Caki2 (cell line): ENCODE measurements around the gene CFAP47. TPM values are rescaled to one million over a fixed set of nuclear protein-coding genes. Genes with fewer than 3 reads are reported as not detected.
"Not testable (repeated sequence)": the region's sequence is repeated elsewhere in the genome, so short reads cannot be mapped to it uniquely, and the experiment has no call there.

Experiments
- DNase-seq: peaks from one replicate; pipeline ENCODE4 v3.0.0-alpha.2; 2015; ENCODE audit warnings: low read depth
- in situ Hi-C: cut with HindIII; loops from 2 replicates; pipeline ENCODE4 v1.10.0; 2016; ENCODE audit warnings: low sequenced_read_pairs, low pct_unique_long_range_greater_than_20kb, mixed read lengths
- total RNA-seq: library from RNA; depleted of rRNA; stranded (reverse); fragments of >200 nt; shearing (Covaris generic); gene quantifications from 2 replicates; pipeline ENCODE4 v1.2.3, GENCODE V29; 2014; ENCODE audit warnings: low replicate concordance; rRNA removed

Gene CFAP47
- total RNA-seq: 3.3 and 3.4 TPM in 2 replicates

GRCh38 chrX:35919536-35920309 lies at the start of gene CFAP47:
Gene CFAP47 (plus strand): TSS chrX:35919734. CDS start chrX:35919800, 66 bp downstream.
- peak; percentile 30 for DNase-seq
- in situ Hi-C loops: no loop called here

GRCh38 chrX:35880601-35881000 lies 38.9 kb upstream of the CFAP47 start:
- in situ Hi-C loops: no loop called here
- no peak for DNase-seq

- no peak for DNase-seq
- in situ Hi-C loops: no loop called here
These were observed 33.4 kb upstream of the CFAP47 start for GRCh38 chrX:35886135-35886534.

- DNase-seq: peak; percentile 72
- in situ Hi-C loops: no loop called here
These were observed 28.8 kb upstream of the CFAP47 start for GRCh38 chrX:35890699-35891098.

- in situ Hi-C loops, DNase-seq: not testable (repeated sequence)
These were observed 67.3 kb downstream of the CFAP47 start for GRCh38 chrX:35986816-35987215.

- no peak for DNase-seq
- in situ Hi-C loops: no loop called here
These were observed 87.7 kb downstream of the CFAP47 start for GRCh38 chrX:36007207-36007606.

- no peak for DNase-seq
- in situ Hi-C loops: no loop called here
These were observed 99.6 kb downstream of the CFAP47 start for GRCh38 chrX:36019125-36019524.

GRCh38 chrX:36035550-36035949 lies 116.0 kb downstream of the CFAP47 start:
- in situ Hi-C loops: no loop called here
- DNase-seq: no peak

- in situ Hi-C loops: no loop called here
- DNase-seq: no peak
These were observed 143.2 kb downstream of the CFAP47 start for GRCh38 chrX:36062778-36063177.

GRCh38 chrX:36071061-36071460 lies 151.5 kb downstream of the CFAP47 start:
- in situ Hi-C loops: no loop called here
- DNase-seq: no peak

- in situ Hi-C loops: not testable (repeated sequence)
These were observed 155.5 kb downstream of the CFAP47 start for GRCh38 chrX:36075009-36075408.

GRCh38 chrX:36083256-36083655 lies 163.7 kb downstream of the CFAP47 start:
- in situ Hi-C loops: no loop called here
- DNase-seq: no peak

More at GRCh38 chrX:36075009-36075408, 155.5 kb downstream of the CFAP47 start:
- DNase-seq: not testable (repeated sequence)

- no peak for DNase-seq
- in situ Hi-C loops: no loop called here
These were observed 167.8 kb downstream of the CFAP47 start for GRCh38 chrX:36087366-36087765.

GRCh38 chrX:36088939-36089338 lies 169.4 kb downstream of the CFAP47 start:
- in situ Hi-C loops, DNase-seq: not testable (repeated sequence)

- no peak for DNase-seq
- in situ Hi-C loops: no loop called here
These were observed 182.9 kb downstream of the CFAP47 start for GRCh38 chrX:36102425-36102824.

GRCh38 chrX:36116222-36116621 lies 196.7 kb downstream of the CFAP47 start:
- in situ Hi-C loops: no loop called here
- DNase-seq: no peak

GRCh38 chrX:36159254-36159653 lies 239.7 kb downstream of the CFAP47 start:
- in situ Hi-C loops: no loop called here
- no peak for DNase-seq

- in situ Hi-C loops: no loop called here
- no peak for DNase-seq
These were observed 240.5 kb downstream of the CFAP47 start for GRCh38 chrX:36160081-36160480.

GRCh38 chrX:36198575-36198974 lies 279.0 kb downstream of the CFAP47 start:
- DNase-seq: no peak
- in situ Hi-C loops: no loop called here

- no peak for DNase-seq
- in situ Hi-C loops: no loop called here
These were observed 280.4 kb downstream of the CFAP47 start for GRCh38 chrX:36199928-36200327.
